Femur (tissue), 1 donor: ENCODE results near the gene SPTLC1.
"Not testable (repeated sequence)": the region's sequence is repeated elsewhere in the genome, so short reads cannot be mapped to it uniquely, and the experiment has no call there.

Experiments used
- DNase-seq: peaks from one replicate; pipeline ENCODE4 v3.0.0-alpha.2; 2017

The SPTLC1 gene

DNA sequence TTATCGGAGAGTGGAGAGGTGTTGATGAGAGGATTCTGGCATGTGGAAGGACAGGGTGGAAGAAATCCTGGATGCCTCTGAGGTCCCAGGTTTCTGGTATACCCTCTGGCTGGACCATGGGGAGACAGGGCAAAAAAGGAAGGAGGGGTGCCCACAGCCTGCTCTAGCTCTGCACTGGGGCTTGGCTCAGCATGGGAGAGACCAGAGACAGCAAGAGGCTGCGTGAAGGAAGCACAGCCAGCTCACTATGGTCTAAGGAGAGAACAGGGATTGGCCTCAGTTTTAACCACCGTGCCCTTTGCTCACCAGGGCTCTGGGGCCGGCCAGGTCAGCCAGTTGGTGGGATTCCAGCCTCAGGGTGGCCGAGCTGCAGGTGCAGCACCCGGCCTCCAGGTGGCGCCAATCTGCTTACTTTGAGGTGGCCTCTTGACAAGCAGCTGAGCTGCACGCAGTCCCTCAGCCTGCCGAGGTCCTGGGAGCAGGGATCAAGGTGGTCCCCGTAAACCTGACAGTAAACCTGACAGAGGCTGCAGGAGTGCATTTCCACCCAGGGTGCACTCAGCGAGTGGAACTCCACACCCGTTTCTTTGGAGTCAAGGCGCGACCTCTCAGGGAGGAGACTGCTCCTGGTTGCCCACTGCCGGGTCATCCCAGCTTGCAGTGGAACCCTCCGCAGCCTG is 25.0 kb upstream of the SPTLC1 start:
- peak; percentile 85 for DNase-seq

GRCh38 chr9:92138960-92139540 is 23.8 kb upstream of the SPTLC1 start:
- DNase-seq, result not testable (repeated sequence)

- peak; percentile 72 for DNase-seq
Observed at GRCh38 chr9:92138157-92138959, 23.1 kb upstream of the SPTLC1 start.

- no peak for DNase-seq
Observed at GRCh38 chr9:92136184-92136858, 21.1 kb upstream of the SPTLC1 start.

DNA sequence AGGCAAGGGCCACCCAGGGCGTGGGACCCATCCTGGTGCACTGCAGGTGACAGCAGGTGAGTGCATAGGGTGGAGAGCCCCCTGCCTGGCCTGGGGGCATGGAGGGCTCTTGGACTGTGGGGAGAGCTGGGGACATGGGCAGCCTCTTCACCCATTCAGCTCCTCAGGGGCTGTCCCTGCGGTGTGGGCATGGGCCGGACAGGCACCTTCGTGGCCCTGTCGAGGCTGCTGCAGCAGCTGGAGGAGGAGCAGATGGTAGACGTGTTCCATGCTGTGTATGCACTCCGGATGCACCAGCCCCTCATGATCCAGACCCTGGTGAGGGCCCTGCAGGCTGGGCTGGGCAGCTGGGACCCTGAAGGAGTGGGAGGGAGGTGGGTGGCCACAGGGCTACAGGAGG is 20.4 kb upstream of the SPTLC1 start:
- DNase-seq, result no peak

GRCh38 chr9:92133949-92134604 is 18.9 kb upstream of the SPTLC1 start:
- DNase-seq, result peak; percentile 81

DNA sequence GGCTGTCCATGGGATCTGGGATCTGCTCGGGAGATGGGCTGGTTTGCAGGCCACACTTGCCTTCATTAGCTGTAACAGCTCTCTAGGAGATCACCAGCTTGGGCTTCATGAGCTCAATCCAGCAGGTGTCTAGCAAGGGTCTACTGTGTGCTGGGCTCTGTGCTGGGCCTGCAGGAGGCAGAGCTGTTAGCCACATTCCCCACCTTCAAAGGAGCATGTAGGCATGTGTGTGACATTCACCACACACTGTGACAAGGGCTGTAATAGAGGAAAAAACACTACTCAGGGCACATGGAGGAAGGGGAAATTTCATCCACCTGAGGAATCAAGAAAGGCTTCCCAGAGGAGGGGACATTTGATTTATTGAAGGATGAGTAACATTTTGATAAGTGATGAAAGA is 17.7 kb upstream of the SPTLC1 start:
- not testable (repeated sequence) for DNase-seq

- no peak for DNase-seq
Observed at GRCh38 chr9:92132501-92132900, 17.3 kb upstream of the SPTLC1 start.

GRCh38 chr9:92122800-92123199 is 7.6 kb upstream of the SPTLC1 start:
- no peak for DNase-seq

- no peak for DNase-seq
Observed at GRCh38 chr9:92122061-92122460, 6.8 kb upstream of the SPTLC1 start.

DNA sequence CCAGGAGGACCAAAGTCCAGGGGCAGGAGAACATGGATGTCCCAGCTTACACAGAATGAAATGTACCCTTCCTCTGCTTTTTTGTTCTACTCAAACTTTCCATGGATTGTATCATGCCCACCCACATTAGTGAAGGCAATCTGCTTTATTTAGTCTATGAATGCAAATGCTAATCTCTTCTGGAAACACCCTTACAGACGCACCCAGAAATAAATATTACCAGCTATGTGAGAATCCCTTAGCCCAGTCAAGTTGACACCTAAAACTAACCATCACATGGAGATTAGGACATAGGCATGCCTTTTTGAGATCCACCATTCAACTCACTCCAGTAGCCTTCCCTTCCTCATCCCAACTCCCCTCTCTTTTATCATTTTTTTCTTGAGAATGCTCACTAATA is 6.1 kb upstream of the SPTLC1 start:
- DNase-seq, result no peak

DNA sequence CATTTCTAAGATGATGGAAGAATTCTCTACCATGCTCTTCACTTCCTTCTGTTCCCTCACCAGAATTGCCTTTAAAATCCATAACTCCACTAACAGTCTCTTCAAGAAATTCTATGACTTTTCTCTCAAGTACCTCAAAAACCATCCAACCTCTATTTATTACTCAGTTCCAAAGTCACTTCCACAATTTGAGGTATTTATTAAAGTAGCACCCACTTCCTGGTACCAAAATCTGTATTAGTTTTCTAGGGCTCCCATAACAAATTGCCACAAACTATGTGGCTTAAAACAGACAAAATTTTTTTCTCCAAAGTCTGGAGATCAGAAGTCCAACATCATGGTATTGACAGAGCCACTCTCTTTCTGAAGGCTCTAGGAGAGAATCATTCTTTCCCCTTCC is 4.9 kb upstream of the SPTLC1 start:
- no peak for DNase-seq

DNA sequence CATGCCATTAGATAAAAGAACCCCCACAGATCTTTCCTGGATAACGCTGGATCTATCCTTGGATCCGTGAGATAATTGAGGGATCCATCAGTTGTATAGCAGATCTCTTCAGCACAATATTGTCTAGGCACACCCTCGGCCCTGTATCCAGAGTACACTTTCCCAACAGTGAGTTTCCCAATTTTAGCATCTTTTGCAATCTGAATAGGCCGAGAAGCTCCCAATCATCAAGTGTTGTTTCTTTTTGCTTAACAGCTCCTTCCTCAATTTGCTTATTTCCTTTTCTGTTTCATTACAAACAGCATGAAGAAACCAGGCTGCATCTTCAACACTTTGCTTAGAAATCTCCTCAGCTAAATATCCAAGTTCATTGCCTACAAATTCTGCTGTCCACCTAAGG is 4.4 kb upstream of the SPTLC1 start:
- DNase-seq, result no peak

DNA sequence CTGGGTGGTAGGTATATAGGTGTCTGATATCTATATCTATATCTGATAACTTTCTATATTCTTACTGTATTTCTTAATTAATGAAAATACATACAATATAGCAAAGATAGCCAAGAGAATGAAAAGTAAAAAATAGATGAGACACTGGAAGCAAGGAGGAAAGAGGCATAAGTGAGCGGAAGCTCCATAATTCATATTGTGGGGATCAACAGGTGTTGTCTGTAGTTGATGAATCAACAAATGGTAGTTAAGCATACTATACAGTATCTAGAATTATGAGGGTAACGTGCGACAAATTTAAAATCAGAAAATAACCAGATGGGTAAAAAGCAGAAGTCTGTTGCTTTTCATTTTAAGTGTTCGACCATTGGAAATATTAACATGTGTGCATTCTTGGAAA is 7.1 kb downstream of the SPTLC1 start:
- DNase-seq, result no peak

- DNase-seq, result not testable (repeated sequence)
Observed at GRCh38 chr9:92105446-92106225, 9.6 kb downstream of the SPTLC1 start.

DNA sequence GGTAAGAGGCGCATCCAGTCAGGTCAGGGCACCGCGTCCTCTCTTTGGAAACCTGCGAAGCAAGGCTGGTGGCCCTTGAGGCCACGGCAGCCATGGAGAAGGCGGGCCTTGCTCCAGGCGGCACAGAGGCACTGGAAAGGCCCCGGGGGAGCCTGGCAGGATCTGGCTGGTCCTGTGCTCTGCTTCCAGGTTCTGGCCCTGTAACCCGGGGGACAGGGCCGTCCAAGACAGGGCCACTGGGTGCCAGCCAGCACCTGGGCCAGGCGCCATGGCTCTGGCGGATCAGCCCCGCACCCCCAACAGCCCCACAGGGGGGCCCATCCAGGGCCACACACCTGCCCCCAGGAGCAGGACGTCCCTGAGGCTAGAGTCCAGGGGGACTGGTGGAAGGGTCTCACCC is 11.6 kb downstream of the SPTLC1 start:
- not testable (repeated sequence) for DNase-seq

- DNase-seq, result no peak
Observed at GRCh38 chr9:92100237-92100911, 14.8 kb downstream of the SPTLC1 start.

GRCh38 chr9:92098638-92099037 is 16.6 kb downstream of the SPTLC1 start:
- DNase-seq, result no peak

GRCh38 chr9:92097997-92098482 is 17.2 kb downstream of the SPTLC1 start:
- DNase-seq, result peak; percentile 87

- DNase-seq, result no peak
Observed at GRCh38 chr9:92095236-92095635, 20.0 kb downstream of the SPTLC1 start.

DNA sequence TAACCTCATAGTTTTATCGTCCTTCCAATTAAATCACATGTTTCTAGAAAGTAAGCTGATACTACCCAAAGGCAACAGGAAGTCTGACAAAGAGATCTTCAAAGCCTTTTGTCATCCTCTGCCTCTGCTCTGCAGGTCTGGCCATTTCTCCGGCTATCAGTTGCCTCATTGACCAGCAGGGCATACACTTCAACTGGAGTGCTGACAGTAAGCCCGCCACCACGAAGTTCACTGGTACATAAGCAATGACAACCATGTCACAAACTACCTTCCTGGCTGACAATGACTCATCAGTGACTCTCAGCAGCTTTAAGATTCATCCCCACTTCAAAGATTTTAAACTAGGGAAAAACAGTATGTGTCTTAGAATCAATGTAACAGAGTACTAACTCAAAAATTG is 20.6 kb downstream of the SPTLC1 start:
- no peak for DNase-seq
